Fibroblast of mammary gland (primary cell): ENCODE results near the gene ACAD10.

Experiments used
- DNase-seq: peaks from one replicate; pipeline ENCODE4 v3.0.0-alpha.2; 2010; ENCODE audit warnings: low read depth
- H3K4me3 ChIP-seq: 2 replicates; pipeline ENCODE4 v1.5.1; 2011; ENCODE audit warnings: low read depth, mild to moderate bottlenecking, low read length, moderate library complexity; ENCODE audit not compliant: control insufficient read depth
- CTCF ChIP-seq: conservative IDR thresholded peaks from 2 replicates; pipeline ENCODE4 v1.5.1; 2011; ENCODE audit warnings: low read depth, low read length, inconsistent platforms; ENCODE audit not compliant: control insufficient read depth, insufficient read depth

Gene ACAD10

GRCh38 chr12:111769599-111769998 is 83.7 kb downstream of the ACAD10 start:
- no peak for DNase-seq
- no peak overlapping the region for H3K4me3 ChIP-seq
- TF ChIP-seq CTCF: no peak

GRCh38 chr12:111773801-111774551 is 88.1 kb downstream of the ACAD10 start:
- peak; percentile 93 for DNase-seq
- TF ChIP-seq CTCF: no peak

GRCh38 chr12:111775205-111776193 is 89.6 kb downstream of the ACAD10 start:
- TF ChIP-seq CTCF: no peak
- DNase-seq: peak; percentile 84
- H3K4me3 ChIP-seq: no peak overlapping the region

More at GRCh38 chr12:111773801-111774551, 88.1 kb downstream of the ACAD10 start:
- peak overlapping the region; percentile 27 for H3K4me3 ChIP-seq

GRCh38 chr12:111776836-111777344 is 91.0 kb downstream of the ACAD10 start:
- H3K4me3 ChIP-seq: no peak overlapping the region
- DNase-seq: peak; percentile 51
- no peak for TF ChIP-seq CTCF

GRCh38 chr12:111777345-111778045 is 91.6 kb downstream of the ACAD10 start:
- no peak for DNase-seq
- no peak for TF ChIP-seq CTCF
- no peak overlapping the region for H3K4me3 ChIP-seq

- H3K4me3 ChIP-seq: no peak overlapping the region
- no peak for TF ChIP-seq CTCF
- no peak for DNase-seq
Observed at GRCh38 chr12:111780166-111780565, 94.3 kb downstream of the ACAD10 start.
